ENCODE results near the gene NHERF1.

DNA sequence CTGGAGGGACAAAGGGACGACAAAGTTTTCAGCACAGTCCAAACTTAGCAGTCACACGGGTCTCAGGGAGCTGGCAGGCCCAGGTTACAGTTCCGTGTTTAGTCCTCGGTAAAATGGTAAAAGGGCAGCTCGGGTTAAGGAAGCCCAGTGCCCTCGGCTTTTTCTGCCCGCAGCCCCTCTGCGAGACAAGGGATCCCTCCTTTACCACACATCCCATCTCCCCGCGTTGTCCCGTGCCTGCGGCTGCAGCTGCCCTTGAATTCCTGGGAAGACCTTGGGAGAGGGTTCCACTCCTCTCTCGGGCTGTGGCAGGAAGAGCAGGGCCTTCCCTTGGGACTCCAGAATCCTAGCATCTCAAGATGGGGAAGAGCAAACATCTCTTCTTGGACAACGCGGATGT is 18.6 kb upstream of the NHERF1 start:
- TF ChIP-seq POLR2AphosphoS5 (IDR thresholded peaks at IDR 0.05; ENCODE audit: low read depth, low read length) (no peak), TAF1 (IDR thresholded peaks at IDR 0.05; ENCODE audit: borderline replicate concordance, insufficient read depth, low read length) (no peak)
